MG63 (cell line): Measurements from ENCODE around the gene KAZALD1. TPM values are rescaled to one million over a fixed set of nuclear protein-coding genes. Genes with fewer than 3 reads are reported as not detected.

Source experiments
- total RNA-seq: library from RNA; depleted of rRNA; stranded (reverse); fragments of >200 nt; shearing (Covaris generic); gene quantifications from 2 replicates; pipeline ENCODE4 v1.2.3, GENCODE V29; 2014; ENCODE audit warnings: low replicate concordance; rRNA removed

The KAZALD1 gene
- total RNA-seq, 1 experiment from 2014 or later = 54.4 TPM

Other genes starting within 250 kb of the KAZALD1 start
- gene SLF2, start 149.0 kb upstream of the KAZALD1 start, total RNA-seq = 10.7 and 19.9 TPM in 2 replicates
- not detected in 2 replicates for gene SEMA4G, start 92.5 kb upstream of the KAZALD1 start, total RNA-seq
- 85.9 and 134 TPM in 2 replicates for gene MRPL43, start 74.5 kb upstream of the KAZALD1 start, total RNA-seq
- 13.3 and 14.6 TPM in 2 replicates for gene TWNK, start 74.4 kb upstream of the KAZALD1 start, total RNA-seq
- 60.9 and 64.4 TPM in 2 replicates for gene LZTS2, start 62.2 kb upstream of the KAZALD1 start, total RNA-seq
- 1.4 and 2.5 TPM in 2 replicates for gene PDZD7, start 30.9 kb upstream of the KAZALD1 start, total RNA-seq
- 27.4 and 38.5 TPM in 2 replicates for gene SFXN3, start 30.8 kb upstream of the KAZALD1 start, total RNA-seq
- gene TLX1, start 69.3 kb downstream of the KAZALD1 start, total RNA-seq = not detected in 2 replicates
- gene LBX1, start 167.5 kb downstream of the KAZALD1 start, total RNA-seq = 2.0 and 3.0 TPM in 2 replicates